Nephron progenitor cell (in vitro differentiated cells): ENCODE data around the gene CTNNA2.

ENCODE experiments used
- DNase-seq: peaks from one replicate; pipeline ENCODE4 v3.0.0; 2021
- H3K27ac Mint-ChIP-seq: 2 replicates; pipeline ENCODE4 v1.8.0; 2021; ENCODE audit warnings: mild to moderate bottlenecking, moderate library complexity, mixed read lengths
- H3K27me3 Mint-ChIP-seq: 2 replicates; pipeline ENCODE4 v1.8.0; 2021; ENCODE audit warnings: mild to moderate bottlenecking, low read depth, mixed read lengths; ENCODE audit not compliant: poor library complexity
- H3K36me3 Mint-ChIP-seq: 2 replicates; pipeline ENCODE4 v1.8.0; 2021; ENCODE audit warnings: low read depth, mixed read lengths
- H3K4me1 Mint-ChIP-seq: 2 replicates; pipeline ENCODE4 v1.8.0; 2021; ENCODE audit warnings: mixed read lengths
- H3K4me3 Mint-ChIP-seq: 2 replicates; pipeline ENCODE4 v1.8.0; 2021; ENCODE audit warnings: mild to moderate bottlenecking, moderate library complexity, mixed read lengths
- H3K9me3 Mint-ChIP-seq: 2 replicates; pipeline ENCODE4 v1.8.0; 2021; ENCODE audit warnings: mild to moderate bottlenecking, moderate library complexity, mixed read lengths
- CTCF ChIP-seq: fragments of 200-600 bp; sonication (generic); IDR thresholded peaks from 2 replicates; pipeline ENCODE4 v1.5.0; 2021; ENCODE audit warnings: antibody characterized with exemption

The CTNNA2 gene

GRCh38 chr2:79936715-79937114 is 423.9 kb downstream of the CTNNA2 start:
- DNase-seq, result no peak
- H3K4me3 Mint-ChIP-seq, result peak overlapping the region; percentile 71
- peaks cover 14% of the 10 kb centered on the region for H3K27me3 Mint-ChIP-seq
- H3K27ac Mint-ChIP-seq, result no peak overlapping the region
- H3K9me3 Mint-ChIP-seq, result no peaks in the 10 kb centered on the region
- no peak for TF ChIP-seq CTCF
- peaks cover 21% of the 10 kb centered on the region for H3K4me1 Mint-ChIP-seq
- H3K36me3 Mint-ChIP-seq, result no peaks in the 10 kb centered on the region

- no peak for DNase-seq
- no peak overlapping the region for H3K4me3 Mint-ChIP-seq
- no peak for TF ChIP-seq CTCF
- peaks cover 9% of the 10 kb centered on the region for H3K27me3 Mint-ChIP-seq
- H3K4me1 Mint-ChIP-seq, result peaks cover 21% of the 10 kb centered on the region
- no peaks in the 10 kb centered on the region for H3K9me3 Mint-ChIP-seq
- no peak overlapping the region for H3K27ac Mint-ChIP-seq
- H3K36me3 Mint-ChIP-seq, result no peaks in the 10 kb centered on the region
Measured at GRCh38 chr2:79938648-79939047, 425.8 kb downstream of the CTNNA2 start.

- H3K9me3 Mint-ChIP-seq, result no peaks in the 10 kb centered on the region
- peaks cover 9% of the 10 kb centered on the region for H3K27me3 Mint-ChIP-seq
- no peaks in the 10 kb centered on the region for H3K36me3 Mint-ChIP-seq
- H3K4me3 Mint-ChIP-seq, result no peak overlapping the region
- H3K27ac Mint-ChIP-seq, result no peak overlapping the region
- TF ChIP-seq CTCF, result no peak
- no peak for DNase-seq
- H3K4me1 Mint-ChIP-seq, result peaks cover 13% of the 10 kb centered on the region
Measured at GRCh38 chr2:79940364-79940763, 427.5 kb downstream of the CTNNA2 start.

GRCh38 chr2:79941179-79941578 is 428.3 kb downstream of the CTNNA2 start:
- Mint-ChIP-seq H3K27ac (no peak overlapping the region), H3K27me3 (peaks cover 9% of the 10 kb centered on the region)

GRCh38 chr2:79944205-79944604 is 431.4 kb downstream of the CTNNA2 start:
- no peak for DNase-seq
- no peak for TF ChIP-seq CTCF
- no peaks in the 10 kb centered on the region for H3K9me3 Mint-ChIP-seq
- peaks cover 2% of the 10 kb centered on the region for H3K27me3 Mint-ChIP-seq
- no peak overlapping the region for H3K4me3 Mint-ChIP-seq
- H3K27ac Mint-ChIP-seq, result no peak overlapping the region
- no peaks in the 10 kb centered on the region for H3K36me3 Mint-ChIP-seq
- H3K4me1 Mint-ChIP-seq, result peaks cover 5% of the 10 kb centered on the region

More at GRCh38 chr2:79941179-79941578, 428.3 kb downstream of the CTNNA2 start:
- no peaks in the 10 kb centered on the region for H3K36me3 Mint-ChIP-seq
- TF ChIP-seq CTCF, result no peak
- no peak for DNase-seq
- H3K4me1 Mint-ChIP-seq, result peaks cover 10% of the 10 kb centered on the region
- no peak overlapping the region for H3K4me3 Mint-ChIP-seq
- H3K9me3 Mint-ChIP-seq, result no peaks in the 10 kb centered on the region

GRCh38 chr2:79945653-79946445 is 433.0 kb downstream of the CTNNA2 start:
- Mint-ChIP-seq H3K4me3 (no peak overlapping the region), H3K4me1 (peaks cover 5% of the 10 kb centered on the region)

More at GRCh38 chr2:79945653-79946445, 433.0 kb downstream of the CTNNA2 start:
- Mint-ChIP-seq H3K27me3 (no peaks in the 10 kb centered on the region), H3K27ac (no peak overlapping the region), H3K36me3 (no peaks in the 10 kb centered on the region), H3K9me3 (no peaks in the 10 kb centered on the region)
- no peak for DNase-seq
- TF ChIP-seq CTCF, result no peak
